GM21515 (cell line): ENCODE results near the gene PROB1.
A peak's percentile ranks its signal among the peaks of the same experiment; 100 is the strongest.
"Not testable (repeated sequence)": the region's sequence is repeated elsewhere in the genome, so short reads cannot be mapped to it uniquely, and the experiment has no call there.

ENCODE experiments used
- ATAC-seq: cut with Tn5 transposase; IDR thresholded peaks from one replicate; pipeline ENCODE4 v1.9.1; 2021; ENCODE audit not compliant: unreplicated experiment

The PROB1 gene

GRCh38 chr5:139379626-139380449 is 15.1 kb downstream of the PROB1 start:
- ATAC-seq, result no peak

- ATAC-seq, result no peak
Observed at GRCh38 chr5:139378941-139379361, 16.0 kb downstream of the PROB1 start.

GRCh38 chr5:139378101-139378825 is 16.6 kb downstream of the PROB1 start:
- ATAC-seq, result no peak

GRCh38 chr5:139377226-139377625 is 17.7 kb downstream of the PROB1 start:
- no peak for ATAC-seq

GRCh38 chr5:139376364-139376763 is 18.5 kb downstream of the PROB1 start:
- no peak for ATAC-seq

- no peak for ATAC-seq
Observed at GRCh38 chr5:139374909-139375308, 20.0 kb downstream of the PROB1 start.

GRCh38 chr5:139371482-139372435 is 23.1 kb downstream of the PROB1 start:
- no peak for ATAC-seq

GRCh38 chr5:139369181-139369580 is 25.7 kb downstream of the PROB1 start:
- ATAC-seq, result no peak

GRCh38 chr5:139368613-139369012 is 26.3 kb downstream of the PROB1 start:
- no peak for ATAC-seq

GRCh38 chr5:139364466-139364865 is 30.4 kb downstream of the PROB1 start:
- no peak for ATAC-seq

GRCh38 chr5:139363937-139364336 is 31.0 kb downstream of the PROB1 start:
- ATAC-seq, result no peak

- no peak for ATAC-seq
Observed at GRCh38 chr5:139361835-139362429, 33.0 kb downstream of the PROB1 start.

GRCh38 chr5:139360384-139360783 is 34.5 kb downstream of the PROB1 start:
- ATAC-seq, result no peak

- no peak for ATAC-seq
Observed at GRCh38 chr5:139358064-139358463, 36.8 kb downstream of the PROB1 start.

GRCh38 chr5:139355900-139356299 is 39.0 kb downstream of the PROB1 start:
- not testable (repeated sequence) for ATAC-seq

- no peak for ATAC-seq
Observed at GRCh38 chr5:139354186-139354585, 40.7 kb downstream of the PROB1 start.

- ATAC-seq, result not testable (repeated sequence)
Observed at GRCh38 chr5:139347863-139348262, 47.0 kb downstream of the PROB1 start.

GRCh38 chr5:139345442-139345841 is 49.5 kb downstream of the PROB1 start:
- ATAC-seq, result not testable (repeated sequence)

- no peak for ATAC-seq
Observed at GRCh38 chr5:139344177-139344576, 50.7 kb downstream of the PROB1 start.

GRCh38 chr5:139343476-139343875 is 51.4 kb downstream of the PROB1 start:
- no peak for ATAC-seq

- ATAC-seq, result peak; percentile 50
Observed at GRCh38 chr5:139342423-139342723, 52.5 kb downstream of the PROB1 start.
